ENCODE results near the gene GMPR. TPM values are rescaled to one million over a fixed set of nuclear protein-coding genes. Genes with fewer than 3 reads are reported as not detected.

Gene GMPR
- total RNA-seq, 1 donor from 2014 or later = 5.9 TPM

DNA sequence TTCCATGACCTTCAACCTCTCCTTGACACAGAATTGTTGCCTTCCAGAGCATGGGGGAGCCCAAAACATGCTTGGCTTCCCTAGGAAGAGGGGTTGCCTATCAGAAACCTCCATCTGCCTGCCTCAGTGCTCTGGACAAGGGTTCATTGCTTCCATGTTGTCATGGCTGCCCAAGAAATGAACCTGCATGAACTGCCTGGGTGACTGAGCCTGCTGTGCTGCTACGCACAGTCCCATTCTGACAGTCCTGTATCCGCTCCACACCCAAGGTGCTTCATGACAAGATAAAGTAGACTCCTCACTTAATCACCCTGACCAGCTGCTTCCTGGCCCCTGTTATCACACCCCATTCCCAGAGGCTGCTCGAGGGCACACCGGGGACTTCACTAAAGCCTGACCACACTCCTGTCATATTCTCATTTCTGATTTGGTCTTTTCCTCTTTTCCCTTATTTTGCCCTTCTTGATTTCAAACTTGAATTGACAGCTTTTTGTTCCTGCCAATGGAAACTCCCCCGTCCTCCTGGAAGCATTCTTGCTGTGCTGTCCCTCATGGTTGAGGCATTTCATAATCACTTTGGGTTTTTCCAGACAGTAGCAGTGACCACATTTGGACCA is 31.9 kb downstream of the GMPR start:
- DNase-seq (ENCODE audit: low spot score) = no peak

DNA sequence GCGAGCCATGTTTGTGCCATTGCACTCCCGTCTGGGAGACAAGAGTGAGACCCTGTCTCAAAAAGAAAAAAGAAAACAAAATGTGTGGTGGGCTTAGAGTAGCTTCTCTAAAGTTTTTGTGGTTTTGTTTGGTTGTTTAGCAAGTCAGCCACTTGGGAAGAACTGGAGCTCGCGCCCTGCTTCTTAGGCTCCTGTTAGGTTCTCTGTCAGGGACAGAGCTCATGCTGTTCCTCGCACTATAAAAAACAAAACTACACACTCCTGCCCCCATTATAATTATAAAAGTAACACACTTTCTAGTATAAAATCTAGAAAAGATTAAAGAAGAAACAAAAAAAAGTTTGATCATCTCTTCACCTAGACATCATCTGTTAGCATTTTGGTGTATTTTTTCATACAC is 33.0 kb downstream of the GMPR start:
- no peak for DNase-seq (ENCODE audit: low spot score)

DNA sequence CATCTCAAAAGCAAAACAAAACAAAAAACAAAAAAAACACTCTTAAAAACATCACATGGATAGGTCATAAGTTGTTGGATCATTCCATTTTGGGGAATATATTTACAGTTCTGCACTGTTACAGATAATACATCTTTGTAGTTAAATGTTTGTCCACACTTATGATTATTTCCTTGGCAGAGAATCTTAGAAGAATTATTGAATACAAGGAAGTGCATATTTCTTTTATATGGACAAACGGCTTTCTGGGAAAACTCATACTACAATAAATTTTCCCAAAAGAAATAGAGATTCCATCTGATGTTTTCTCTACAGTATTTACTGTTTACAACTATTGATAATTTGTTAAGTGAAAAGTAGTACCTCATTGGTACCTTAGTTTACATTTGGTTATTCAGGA is 33.8 kb downstream of the GMPR start:
- no peak for DNase-seq (ENCODE audit: low spot score)

DNA sequence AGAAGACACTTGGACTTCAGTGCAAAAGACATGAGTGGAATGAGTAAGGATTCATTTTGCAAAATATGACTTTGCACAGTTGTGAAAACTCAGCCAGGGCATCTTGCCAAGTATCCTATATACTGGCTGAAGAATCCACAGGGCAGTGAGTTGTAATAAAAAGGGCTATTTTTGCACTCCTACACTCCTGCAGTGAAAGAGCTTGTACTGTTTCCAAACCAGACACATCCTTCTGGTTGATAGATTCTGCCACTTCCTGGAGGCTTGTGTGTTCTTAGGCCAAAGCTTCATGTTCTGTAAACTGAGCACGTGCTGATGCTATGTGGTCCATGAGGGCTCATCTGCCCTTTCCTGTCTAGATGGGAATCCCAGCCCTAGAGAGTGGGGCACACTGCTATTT is 34.9 kb downstream of the GMPR start:
- no peak for DNase-seq (ENCODE audit: low spot score)

DNA sequence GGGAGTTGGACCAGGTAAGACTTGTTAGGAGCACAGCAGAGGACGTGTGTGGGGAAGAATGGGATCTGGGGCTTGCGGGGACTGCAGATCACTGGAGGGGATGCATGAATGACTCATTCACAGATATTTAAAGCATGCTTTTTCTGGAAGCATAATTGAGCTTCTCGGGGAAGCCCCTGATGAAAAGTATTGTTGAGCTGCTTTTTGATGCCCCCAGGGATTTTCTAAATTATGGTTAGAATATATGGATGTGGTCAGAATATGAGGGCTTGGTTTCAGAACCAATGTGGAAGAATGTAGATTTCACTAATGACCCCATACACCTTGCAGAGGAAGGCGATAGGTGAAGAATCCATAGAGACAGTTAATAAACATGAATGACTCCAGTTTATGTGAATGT is 36.1 kb downstream of the GMPR start:
- no peak for DNase-seq (ENCODE audit: low spot score)

DNA sequence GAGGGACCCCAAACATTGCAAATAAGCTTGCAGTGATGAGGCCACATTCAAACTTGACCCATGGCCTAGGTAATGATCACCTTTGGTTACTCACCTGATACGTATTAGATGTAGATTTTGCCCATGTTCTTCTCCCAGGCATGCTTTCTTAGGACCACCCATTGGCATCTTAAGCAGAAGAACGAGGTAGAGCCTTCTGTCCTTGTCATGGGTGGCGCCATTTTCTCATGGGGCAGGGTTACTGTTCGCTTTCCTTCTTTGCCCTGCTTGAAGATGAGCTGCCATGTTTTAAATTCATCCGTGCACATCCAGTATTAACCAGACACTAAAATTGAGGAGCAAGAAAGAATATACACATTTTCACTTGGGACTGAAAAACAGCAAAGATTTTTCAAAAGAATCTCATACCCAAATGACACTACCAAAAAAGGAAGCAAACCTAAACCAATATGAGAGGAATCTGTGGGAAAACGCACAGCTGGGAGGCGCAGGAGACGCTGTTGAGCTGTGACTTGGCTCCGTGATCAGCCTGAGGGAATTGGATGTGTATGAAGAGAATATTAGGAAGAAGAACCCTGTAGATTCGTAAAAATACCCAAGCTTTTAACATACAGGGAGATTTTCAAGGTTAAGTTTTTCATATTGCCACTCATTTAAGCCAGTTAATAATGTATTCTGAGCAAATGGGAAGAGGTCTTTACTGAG is 36.6 kb downstream of the GMPR start:
- no peak for DNase-seq (ENCODE audit: low spot score)

DNA sequence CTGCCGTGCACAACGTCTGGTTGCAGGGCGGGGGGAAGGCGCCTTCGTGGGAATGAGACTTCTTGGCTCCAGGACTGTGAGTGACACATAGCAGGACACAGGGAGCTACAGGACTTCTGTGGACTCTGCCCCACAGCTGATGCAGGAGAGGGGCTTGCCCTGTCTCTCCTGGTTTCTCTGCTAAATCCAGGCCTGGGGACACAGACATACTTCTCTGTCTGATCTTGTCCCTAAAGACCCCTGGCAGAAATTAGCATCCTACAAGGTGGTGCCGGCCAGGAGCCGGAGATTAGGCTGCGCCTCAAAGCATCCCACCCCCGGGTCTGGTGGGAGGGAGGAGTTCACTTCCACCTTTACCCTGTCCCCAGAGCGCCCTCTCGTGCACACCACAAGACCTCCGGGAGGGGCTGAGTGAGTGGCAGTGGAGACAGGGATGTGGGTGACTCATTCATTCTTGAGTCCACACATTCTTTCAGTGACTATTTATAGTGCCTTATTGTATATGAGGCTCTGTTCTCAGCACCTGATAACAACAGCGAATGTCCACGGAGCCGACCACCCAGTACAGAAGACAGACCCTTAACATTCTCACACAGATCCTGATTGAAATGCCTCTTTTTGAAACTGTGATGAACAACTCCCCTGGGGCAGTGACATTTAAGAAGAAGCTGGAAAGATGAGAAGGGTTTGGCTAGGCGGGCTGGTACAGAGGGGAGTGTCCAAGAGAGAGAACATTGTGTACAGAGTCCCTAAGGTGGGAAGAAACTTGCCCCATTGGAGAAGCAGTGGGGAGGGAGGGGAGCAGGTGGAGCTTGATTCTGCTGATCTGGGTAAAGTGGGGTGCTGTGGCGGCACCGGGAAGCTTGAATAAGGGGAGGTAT is 39.0 kb downstream of the GMPR start:
- DNase-seq (ENCODE audit: low spot score) = no peak

DNA sequence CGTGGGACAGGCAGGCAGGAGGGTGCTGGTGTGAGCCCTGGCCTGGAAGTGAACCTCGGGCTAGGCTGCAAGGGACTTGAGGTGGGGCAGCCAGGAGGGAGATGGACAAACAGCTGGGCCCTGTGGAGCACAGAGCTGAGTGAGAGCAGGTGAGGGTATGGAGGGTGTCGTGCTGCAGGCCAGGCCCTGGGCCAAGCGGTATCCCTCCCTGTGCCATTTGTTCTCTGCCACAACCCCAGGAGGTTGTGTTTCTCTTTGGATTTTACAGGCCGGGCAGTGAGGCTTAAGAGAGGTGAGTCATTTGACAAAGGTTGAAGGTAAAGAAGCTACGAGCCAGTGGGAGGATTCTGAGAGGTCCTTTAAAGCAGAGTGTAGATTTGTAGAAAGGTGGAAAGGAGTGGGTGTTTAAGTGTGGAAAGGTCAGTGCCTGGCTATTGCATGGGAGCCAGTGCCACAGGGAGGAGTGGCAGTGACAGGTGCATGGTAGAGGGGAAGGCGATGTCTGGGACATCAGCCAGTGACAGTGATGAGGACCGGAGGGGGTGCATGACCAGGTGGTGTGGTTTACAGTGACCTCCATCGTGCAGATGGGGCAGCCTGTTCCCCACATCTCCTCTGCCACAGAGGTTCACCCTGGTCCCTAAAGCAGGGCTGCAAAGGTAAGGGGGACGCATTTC is 39.8 kb downstream of the GMPR start:
- no peak for DNase-seq (ENCODE audit: low spot score)

DNA sequence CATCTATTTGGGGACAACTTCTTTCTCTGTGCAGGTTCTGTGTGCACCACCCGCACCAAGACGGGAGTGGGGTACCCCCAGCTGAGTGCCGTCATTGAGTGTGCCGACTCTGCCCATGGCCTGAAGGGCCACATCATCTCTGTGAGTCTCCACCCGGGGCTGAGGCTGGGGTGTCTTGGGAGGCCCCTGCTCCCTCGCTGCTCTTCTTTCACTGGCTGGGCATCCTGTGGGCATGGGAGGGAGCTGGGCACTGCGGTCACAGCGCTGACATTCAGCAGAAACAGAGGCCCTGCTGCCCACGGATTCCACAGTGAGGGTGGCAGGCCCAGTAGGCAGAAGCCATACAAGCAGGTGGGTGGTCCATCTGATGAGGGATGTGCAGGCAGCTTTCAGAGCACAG is 40.4 kb downstream of the GMPR start:
- DNase-seq (ENCODE audit: low spot score) = no peak

DNA sequence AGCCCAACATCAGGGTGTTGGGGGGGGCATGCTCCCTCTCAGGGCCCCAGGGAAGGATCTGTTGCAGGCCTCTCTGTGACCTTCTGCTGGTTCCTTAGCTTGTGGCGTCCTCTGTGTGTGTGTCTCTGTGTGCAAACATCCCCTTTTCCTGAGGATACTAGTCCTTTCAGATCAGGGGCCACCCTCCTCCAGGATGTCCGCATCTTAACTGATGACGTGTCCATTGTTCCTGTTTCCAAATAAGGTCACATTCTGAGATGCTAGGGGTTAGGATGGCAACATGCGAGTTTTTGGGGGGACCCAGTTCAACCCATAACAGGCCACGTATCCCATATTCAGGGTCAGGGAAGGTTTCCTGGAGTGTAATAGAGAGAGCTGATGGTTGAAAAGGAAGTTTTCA is 40.9 kb downstream of the GMPR start:
- no peak for DNase-seq (ENCODE audit: low spot score)

DNA sequence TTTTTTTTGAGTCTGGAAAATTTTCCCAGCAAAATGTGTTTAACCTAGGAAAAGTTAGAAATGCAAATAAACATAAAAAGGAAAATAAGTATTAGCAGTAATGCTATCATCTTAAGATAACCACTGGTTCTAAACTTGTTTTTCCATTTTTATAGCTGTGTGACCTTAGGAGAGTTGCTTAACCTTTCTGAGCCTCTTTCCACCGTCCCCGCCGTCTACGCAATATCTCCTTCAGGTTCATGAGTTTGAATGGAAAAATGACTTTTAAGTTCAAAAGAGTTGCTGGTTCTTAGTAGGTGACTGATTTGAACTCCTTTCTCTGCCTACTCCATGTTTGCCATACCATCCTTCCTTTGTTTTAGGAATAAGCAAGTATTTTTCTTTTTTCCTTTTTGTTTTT is 44.0 kb downstream of the GMPR start:
- DNase-seq (ENCODE audit: low spot score) = no peak

DNA sequence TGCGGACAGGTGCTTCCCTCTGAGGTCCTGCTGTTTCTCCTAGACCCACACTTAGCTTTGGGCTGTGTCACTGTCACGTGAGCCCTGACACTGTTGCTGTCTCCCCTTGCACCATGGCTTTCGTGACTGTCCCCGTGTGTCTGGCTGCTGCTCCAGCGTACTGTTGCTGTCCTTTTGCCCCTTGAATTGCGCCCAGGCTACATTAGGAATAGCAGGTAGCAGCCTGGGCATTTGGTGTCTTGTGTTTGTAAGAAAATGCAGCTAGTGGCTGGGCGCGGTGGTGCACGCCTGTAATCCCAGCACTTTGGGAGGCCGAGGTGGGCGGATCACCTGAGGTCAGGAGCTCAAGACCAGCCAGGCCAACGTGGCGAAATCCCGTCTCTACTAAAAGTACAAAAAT is 46.1 kb downstream of the GMPR start:
- DNase-seq (ENCODE audit: low spot score) = peak; percentile 73

DNA sequence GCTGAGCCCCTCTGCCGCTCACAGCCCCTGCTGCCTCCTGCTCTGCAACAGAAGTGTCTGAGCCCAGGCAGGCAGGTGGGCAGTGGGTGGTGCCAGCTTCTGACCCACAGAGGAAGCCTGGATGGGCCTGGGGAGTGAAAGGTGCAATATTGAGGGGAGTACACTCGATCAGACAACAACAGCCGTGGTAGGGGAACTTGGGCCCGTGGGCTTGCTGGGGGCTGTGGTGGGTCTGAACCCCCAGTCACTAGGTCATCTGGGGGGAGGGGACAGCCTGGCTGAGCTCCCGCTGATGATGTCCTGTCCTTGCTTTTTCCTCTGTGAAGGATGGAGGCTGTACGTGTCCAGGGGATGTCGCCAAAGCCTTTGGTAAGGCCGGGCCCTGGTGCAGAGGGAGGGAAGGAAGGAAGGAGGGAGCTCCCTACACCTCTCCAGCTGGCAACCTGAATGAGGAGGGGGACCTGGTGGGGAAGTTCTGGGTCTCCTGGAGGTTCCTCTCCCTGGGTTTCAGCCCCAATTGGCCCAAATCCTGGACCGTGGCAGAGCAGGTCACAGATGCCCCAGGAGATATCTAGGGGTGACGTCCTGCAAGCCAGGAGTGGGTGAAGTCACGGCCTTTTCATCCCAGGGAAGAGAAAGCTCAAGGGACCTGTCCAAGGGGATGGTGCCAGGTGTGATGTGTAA is 47.2 kb downstream of the GMPR start:
- peak; percentile 84 for DNase-seq (ENCODE audit: low spot score)

DNA sequence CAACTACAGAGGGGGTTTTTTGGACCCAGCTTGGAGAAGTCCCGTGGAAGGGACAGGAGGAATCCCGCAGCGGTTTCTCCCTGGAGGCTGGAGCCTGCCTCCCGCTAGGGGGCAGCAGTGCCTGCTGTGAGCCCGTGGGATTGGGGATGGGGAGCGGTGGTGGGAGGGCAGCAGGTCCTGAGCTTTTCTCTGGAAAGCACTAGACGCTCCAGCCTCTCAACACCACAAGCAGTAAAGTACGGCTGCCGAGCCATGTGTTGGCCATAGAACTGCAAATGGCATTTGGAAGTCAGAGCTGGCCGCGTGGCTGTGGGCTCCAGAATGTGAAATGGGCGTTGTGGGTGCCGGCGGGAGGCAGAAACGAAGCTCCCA is 47.8 kb downstream of the GMPR start:
- DNase-seq (ENCODE audit: low spot score) = peak; percentile 78

DNA sequence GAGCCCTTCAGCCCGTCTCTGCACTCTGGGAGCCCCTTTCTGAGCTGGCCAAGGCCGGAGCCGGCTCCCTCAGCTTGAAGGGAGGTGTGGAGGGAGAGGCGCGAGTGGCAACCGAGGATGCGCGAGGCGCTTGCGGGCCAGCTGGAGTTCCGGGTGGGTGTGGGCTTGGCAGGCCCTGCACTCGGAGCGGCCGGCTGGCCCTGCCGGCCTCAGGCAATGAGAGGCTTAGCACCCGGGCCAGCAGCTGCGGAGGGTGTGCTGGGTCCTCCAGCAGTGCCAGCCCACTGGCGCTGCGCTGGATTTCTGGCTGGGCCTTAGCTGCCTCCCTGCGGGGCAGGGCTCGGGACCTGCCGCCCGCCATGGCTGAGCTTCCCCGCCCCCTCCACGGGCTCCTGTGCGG is 49.8 kb downstream of the GMPR start:
- DNase-seq (ENCODE audit: low spot score) = peak; percentile 78

DNA sequence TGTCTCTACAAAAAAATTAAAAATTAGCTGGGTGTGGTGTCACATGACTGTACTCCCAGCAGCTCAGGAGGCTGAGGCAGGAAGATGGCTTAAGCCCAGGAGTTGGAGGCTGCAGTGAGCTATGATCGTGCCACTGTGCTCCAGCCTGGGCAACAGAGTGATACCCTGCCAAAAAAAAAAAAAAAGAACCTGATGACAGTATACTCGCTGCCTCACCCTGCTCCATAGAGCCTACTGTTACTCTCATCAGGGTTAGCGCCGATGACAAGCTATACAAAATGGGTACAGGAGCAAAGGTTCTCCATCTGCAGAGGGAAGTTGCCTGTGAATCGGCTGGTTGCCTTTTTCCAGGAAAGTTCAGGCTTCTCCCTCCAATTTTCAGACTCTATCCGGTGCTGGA is 53.4 kb downstream of the GMPR start:
- no peak for DNase-seq (ENCODE audit: low spot score)

DNA sequence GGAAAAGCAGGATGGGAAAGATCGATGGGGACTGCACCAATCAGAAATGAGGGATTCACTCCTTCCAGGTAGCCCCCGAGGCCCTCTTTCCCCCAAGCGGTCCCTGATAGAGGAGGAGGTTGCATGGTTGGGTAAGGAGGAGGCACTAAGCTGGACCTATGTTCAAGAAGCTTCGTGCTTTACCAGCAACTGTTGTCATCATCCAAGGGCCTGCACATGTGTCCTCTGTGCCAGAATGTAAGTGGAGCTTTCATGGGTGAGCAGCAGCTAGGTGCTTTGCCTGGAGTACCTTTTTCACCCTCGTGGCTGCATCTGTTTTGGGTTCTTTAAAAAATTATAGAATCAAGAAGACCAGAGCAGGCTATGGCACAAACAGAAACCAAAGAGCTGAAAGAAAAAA is 54.0 kb downstream of the GMPR start:
- peak; percentile 20 for DNase-seq (ENCODE audit: low spot score)

DNA sequence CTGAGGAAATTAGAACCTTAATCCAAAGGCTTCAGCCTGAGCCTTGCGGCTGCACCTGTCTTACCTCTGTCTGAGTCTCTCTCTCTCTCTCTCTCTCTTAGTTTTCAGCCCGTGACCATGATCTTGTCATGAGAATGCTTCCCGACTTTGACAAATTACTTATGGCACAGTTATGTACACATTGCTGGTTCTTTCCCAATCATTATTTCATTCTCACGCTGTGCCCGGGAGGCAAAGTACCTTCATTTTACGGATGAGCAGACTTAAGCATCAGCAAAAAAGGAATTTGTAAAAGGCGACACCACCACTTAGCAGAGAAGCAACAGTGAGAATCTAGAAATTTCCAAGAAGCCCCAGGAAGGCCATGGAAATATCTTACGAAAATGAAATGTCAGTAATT is 54.6 kb downstream of the GMPR start:
- DNase-seq (ENCODE audit: low spot score) = peak; percentile 16

DNA sequence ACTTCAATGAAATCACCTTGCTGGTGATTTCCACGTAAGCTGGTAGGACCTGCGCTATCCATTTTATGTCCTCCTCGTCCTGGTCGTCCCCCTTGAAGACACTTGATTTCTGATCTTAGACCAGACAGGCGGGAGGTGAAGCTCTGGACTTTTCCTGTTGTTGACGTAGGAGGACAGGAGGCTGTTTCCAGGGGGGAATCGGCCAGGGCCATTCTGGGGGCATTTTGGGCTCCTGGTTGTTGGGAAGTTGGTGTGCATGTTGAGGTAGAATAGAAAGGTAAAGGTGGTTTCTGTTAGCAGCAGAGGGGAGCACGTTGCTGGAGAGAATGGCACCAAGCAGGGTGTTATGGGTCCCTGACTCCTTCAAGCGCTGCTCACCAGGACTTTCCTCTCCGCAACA is 56.0 kb downstream of the GMPR start:
- peak; percentile 39 for DNase-seq (ENCODE audit: low spot score)

DNA sequence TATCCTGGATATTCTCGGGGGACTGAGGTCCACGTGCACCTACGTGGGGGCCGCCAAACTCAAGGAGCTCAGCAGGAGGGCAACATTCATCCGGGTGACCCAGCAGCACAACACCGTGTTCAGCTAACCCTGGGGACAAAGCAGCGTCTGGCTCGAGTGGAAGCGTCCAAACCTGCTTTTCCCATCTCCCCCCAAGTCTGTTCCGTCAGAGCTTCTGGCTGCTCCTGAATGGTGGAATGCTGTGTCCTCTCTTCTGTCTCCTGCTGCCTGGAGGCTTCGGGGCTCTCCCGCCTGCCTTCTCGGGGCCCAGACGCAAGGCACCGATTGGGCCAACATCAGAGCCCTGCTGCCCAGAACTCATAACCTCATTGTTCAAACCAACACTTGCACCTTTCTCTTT is 56.7 kb downstream of the GMPR start:
- DNase-seq (ENCODE audit: low spot score) = peak; percentile 72

DNA sequence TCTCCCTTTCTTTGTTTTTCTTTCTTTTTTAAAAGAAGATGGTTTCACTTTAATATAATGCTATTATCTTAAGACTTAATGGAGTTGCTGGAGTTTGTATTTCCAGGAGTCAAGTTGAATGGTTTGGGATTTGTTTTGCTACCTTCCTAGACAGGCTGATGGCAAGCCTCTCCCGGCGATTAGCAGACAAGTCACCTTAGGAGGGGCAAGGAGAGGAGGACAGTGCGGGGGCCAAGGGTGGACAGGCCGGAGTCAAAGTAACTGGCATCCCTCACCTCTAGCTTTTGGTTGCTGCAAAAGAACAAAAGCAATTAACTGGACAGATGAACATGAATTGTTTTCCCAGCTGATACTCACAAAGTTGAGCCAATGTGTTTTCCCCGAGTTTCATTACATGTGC is 57.1 kb downstream of the GMPR start:
- peak; percentile 49 for DNase-seq (ENCODE audit: low spot score)

All from mesenteric fat pad (tissue), 1 donor.